M059J (cell line): Measurements from ENCODE around the gene KDM8. TPM values are rescaled to one million over a fixed set of nuclear protein-coding genes. Genes with fewer than 3 reads are reported as not detected.
"Not testable (repeated sequence)": the region's sequence is repeated elsewhere in the genome, so short reads cannot be mapped to it uniquely, and the experiment has no call there.

ENCODE experiments used
- DNase-seq: peaks from one replicate; pipeline ENCODE4 v3.0.0-alpha.2; 2012; ENCODE audit warnings: low read depth
- total RNA-seq: library from RNA; depleted of rRNA; stranded (reverse); fragments of >200 nt; shearing (Covaris generic); gene quantifications from 2 replicates; pipeline ENCODE4 v1.2.3, GENCODE V29; 2014

Gene KDM8
- total RNA-seq, 1 experiment from 2014 or later = 4.7 TPM

DNA sequence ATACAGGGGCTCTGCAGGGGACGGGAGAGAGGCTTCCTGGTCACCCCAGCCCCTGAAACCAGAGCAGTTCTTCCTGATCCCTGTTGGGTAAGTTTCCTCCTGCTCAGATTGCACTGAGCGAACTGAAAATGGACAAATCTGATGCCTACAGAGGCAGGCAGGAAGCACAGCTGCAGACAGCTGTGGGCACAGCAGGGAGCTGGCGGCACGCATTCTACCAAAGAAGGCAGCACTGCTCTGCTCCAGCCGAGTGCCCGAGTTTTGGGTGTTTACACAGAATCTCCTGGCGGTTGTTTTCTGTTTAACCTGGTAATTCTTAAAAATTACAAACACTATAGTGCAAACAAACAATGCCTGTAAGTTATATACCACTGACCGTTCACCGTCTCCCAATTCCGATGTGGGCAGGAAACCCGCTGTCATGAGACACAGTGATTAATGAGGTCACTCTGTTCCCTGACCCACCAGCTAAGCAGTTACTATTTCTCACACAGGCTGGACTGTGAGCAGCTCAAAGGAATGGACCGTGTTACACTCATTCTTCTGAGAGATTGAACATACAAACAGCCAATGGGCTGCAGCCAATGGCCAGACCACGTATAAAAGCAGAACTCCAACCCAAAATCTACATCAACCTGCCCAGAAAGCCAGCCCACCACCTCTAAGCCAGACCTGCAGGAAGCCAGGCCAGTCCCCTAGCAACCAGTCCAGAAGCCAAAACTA lies 39.7 kb downstream of the KDM8 start:
- peak; percentile 95 for DNase-seq

DNA sequence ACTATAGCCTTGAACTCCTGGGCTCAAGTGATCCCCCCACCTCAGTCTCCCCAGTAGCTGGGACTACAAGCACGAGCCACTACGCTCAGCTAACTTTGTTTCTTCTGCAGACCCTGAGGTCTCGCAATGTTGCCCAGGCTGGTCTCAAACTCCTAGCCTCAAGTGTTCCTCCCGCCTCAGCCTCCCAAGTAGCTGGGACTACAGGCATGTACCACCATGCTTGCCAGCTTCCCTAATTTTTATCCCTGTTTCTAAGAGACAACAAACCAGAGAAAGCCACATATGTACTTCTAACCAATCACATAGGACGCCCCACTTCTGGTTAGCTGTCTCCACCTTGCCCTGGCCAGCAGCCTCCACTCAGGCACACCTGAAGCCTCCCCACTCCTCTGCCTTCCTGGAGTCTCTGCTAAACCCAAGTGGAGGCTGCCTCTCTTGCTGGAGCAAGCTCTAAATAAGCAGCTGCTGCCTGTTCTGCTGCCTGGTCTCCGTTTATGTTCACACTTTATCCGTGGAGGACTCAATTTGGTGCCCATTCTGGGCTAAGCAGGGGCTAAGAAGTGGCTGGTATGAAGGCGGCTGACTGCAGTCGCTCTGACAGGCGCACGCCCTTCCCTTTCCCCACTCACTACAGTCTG lies 40.5 kb downstream of the KDM8 start:
- DNase-seq = no peak

DNA sequence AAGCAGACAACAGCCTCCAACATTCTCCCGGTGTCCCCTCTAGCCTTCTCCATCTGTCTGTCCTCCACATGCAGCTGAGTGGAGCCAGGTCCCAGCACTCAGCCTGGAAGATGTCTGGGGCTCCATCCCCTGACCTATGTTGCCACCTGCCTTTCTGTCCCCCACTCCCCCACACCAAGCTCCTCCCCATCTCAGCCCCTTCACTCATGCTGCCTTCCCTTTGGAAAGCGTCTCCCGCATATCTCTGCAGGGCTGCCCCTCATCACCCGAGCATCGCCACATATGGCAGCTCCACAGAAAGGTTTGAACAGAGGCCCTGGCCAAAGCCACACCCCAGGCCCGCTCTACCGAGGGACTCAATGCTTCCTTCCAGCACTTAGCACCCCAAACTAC lies 41.0 kb downstream of the KDM8 start:
- no peak for DNase-seq

DNA sequence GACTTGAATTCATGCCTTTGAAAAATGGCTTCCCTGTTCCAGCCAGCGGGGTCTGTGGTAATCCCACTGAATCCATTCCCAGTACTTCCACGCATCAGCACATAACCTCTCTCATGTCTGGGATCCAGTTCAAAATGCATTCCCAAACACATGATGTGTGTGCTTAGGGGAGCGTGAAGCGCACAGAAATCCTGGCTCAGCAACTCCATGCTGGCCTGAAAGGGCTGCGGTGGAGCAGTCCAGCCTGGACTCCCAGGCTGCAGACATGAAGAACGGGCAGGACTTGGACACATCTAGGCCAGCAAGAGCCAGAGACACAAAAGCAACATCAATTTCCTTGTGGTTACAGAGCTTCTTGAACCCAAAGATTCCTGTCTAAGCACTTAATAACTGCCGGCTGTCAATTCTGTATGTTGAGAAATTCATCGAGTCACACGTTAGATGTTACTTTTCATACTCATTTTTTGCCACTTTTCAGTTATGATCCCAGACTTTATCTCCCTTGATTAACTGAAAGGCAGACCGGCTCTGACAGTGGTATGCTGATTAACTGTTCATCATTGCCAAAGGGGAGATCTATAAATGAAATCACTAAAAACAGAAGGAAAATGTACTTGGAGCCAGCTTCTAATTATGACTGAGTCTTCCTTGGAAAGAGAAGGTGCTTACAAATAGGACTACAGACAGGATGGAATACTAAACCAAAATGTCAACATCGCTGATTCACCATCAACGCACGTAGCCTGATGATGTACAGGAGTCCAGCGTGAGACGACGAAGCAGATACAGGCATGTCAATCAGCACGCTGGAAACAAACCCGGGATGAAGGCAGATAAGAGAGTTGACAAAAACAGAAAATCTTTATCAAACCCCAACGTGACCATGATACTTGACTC lies 42.2 kb downstream of the KDM8 start:
- no peak for DNase-seq

DNA sequence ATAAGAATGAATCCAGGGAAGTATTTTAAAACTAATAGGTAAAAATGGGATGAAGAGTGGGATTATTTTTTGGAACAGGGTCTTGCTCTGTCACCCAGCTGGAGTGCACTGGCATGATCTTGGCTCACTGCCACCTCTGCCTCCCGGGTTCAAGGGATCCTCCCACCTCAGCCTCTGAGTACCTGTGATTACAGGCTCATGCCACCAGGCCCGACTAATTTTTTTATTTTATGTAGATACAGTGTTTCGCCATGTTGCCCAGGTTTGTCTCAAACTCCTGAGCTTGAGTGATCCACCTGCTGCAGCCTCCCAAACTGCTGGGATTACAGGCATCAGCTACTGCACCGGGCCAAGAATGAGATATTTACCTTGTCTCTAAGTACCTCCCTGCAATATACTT lies 43.1 kb downstream of the KDM8 start:
- DNase-seq = no peak

DNA sequence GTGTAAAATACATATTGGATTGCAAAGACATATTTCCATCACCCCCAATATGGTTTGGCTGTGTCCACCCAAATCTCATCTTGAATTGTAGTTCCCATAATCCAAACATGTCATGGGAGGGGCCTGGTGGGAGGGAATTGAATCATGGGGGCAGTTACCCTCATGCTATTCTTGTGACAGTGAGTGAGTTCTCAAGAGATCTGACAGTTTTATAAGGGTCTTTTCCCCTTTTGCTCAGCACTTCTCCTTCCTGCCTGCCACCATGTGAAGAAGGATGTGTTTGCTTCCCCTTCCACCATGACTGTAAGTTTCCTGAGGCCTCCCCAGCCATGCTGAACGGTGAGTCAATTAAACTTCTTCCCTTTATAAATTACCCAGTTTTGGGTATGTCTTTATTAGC lies 43.8 kb downstream of the KDM8 start:
- DNase-seq = not testable (repeated sequence)

DNA sequence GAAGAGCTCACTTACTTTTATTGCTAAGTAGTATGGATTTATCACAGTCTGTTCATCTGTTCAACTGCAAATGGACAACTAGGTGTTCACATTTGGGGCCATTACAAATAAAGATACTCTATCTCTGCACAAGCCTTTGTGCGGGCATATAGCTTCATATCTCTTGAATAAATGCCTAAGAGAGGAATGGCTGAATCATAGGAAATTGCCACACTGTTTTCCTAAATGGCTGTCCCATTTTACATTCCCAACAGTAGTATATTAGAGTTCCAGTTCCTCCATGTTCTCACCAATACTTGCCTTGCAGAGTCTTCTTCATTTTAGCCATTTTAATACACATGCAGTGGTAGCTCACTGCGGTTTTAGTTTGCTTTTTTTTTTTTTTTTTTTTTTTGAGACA lies 44.7 kb downstream of the KDM8 start:
- DNase-seq = no peak

DNA sequence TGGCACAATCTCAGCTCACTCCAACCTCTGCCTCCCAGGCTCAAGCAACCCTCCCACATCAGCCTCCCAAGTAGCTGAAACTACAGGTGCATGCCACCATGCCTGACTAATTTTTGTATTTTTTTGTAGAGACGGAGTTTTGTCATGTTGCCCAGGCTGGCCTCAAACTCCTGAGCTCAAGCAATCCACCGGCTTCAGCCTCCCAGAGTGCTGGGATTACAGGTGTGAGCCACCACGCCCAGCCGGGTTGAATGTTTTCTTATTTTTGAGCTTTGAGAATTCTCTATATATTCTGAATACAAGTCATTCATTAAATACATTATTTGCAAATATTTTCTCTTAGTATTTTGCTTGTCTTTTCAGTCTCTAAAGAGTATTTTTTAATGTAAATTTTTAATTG lies 45.6 kb downstream of the KDM8 start:
- not testable (repeated sequence) for DNase-seq

DNA sequence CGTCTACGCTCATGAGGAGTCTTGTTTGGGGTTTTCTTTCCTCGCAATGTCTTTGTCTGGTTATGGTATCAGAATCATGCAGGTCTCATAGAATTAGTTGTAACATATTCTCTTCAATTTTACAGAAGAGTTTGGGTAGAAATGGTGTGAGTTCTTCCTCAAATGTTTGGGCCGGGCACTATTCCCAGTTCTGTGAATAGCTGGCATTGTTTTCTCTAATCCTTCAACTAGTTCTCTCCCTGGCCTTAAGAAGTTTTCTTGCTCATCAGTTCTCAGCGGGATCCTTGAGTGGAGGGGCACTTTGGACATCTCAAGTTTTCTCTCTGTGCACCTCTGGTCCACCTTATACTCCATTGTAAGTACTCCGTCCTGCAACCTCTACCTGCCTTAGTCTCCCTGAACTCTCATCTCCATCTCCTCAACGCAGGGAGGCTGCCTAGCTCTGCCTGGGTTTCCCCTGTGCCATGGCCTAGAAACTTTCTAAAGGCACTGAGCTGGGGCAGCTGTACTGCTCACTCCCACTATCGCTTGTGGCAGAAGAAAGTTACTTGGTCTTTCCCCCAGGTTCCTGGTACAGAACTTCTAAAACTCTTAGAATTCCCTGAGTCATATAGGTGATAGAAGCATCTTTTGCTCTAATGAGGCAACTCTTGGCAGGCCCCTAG lies 48.3 kb downstream of the KDM8 start:
- DNase-seq = no peak

DNA sequence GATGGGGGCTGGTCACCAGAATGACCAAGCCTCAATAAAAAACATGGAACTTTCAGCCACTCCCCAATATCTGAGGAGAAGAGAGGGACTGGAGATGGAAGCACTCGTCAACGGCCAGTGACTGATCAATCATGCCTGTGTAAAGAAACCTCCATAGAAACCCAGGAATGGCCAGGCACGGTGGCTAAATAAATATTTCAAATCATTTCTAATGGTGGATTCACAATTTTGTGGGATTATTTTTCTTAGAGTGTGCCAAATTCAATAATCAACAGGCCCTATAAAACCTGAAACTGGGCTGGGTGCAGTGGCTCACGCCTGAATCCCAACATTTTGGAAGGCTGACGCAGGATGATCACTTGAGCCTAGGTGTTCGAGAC lies 48.9 kb downstream of the KDM8 start:
- DNase-seq = no peak

DNA sequence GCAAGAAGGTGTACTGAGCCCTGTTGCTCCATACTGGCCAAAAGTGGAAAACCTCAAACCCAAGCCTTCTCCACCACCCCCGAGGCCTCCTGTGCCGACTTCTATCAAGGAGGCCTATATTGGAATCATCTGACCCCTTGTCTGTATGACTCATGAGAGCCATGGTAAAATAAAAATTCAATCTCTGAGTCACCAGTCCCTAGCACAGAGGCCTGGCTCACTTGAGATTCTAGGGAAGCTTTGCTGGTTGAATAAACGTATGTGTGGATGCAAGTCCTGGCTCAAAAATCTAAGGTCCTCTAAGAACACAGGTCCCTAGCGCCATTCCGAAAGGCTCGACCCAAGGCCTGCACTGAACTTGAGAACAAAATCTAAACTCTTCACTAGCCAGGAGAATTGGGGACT lies 50.2 kb downstream of the KDM8 start:
- peak; percentile 94 for DNase-seq

DNA sequence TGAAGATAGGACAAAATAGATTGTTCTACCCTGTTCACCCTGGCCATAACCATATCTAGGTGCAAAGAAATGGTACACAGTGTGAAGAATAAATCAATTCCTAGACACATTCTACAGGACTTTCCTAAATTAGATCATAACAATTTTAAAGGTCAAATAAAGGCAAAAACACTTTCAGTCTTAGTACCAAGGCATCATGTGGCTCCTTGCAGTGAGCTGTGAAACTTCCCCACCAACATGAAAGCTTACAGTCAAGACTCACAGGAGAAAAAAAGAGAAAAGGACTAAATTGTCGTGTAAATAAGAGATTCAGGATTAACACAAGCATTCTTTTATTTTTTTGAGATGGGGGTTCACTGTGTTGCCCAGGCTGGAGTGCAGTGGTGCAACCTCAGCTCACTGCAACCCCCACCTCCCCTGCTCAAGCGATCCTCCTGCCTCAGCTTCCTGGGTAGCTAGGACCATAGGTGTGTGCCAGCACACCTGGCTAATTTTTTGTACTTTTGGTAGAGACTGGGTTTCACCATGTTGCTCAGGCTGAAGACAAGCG lies 51.0 kb downstream of the KDM8 start:
- no peak for DNase-seq

DNA sequence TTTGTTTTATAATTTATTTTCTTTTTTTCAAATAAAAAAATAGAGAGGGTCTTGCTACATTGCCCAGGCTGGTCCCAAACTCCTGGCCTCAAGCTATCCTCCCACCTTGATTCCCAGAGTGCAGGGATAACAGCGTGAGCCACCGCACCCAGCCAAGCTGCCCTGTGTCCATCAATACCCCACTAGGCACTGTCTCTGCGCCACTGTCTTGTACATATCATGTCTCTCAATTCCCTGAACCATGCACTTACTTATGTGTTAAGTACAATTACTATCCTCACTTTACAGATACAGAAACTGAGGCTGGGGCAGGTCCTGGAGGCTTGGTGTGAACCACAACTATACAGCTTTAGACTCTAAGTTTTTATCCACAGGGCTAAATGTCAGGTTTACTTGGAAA lies 53.5 kb downstream of the KDM8 start:
- no peak for DNase-seq

DNA sequence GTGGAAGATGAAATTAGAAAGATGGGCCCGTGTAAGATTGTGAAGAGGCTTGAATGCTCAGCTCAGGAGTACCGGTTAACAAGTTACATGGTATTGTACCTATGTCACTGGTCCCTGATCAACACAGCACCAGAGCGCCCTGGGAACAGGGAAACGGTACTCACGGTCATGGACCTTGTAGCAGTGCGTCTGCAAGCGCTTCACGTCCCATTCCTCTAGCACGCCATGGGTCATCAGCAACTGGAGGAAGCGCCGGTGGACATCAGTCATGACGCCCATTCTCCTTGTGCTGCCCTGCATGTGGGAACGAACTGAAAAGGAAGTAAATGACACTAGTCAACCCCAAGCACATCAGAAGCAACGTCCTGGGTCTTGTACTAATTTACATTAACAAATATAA lies 53.9 kb downstream of the KDM8 start:
- no peak for DNase-seq

DNA sequence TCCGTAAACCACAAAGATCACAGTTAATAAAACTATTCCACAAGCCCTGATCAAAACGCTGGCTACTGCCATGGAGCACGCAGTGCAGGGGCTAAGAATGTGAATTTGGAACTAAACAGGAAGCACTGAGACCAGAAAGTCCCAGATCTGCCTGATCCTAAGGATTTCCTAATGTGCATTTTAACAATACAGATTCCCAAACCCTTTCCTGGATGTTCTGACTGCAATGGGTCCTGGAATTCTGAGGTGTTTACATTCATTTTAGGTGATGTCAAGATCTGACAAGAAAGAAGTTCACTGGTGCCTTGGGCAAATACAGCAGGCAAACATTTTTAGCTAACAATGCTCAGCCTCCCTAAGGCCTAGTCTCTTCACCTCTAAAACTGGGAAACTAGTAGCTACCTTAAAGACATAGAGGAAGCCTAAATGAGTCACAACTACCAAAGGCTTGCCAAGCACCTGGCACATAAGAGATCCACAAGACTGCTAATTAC lies 55.0 kb downstream of the KDM8 start:
- DNase-seq = peak; percentile 80

DNA sequence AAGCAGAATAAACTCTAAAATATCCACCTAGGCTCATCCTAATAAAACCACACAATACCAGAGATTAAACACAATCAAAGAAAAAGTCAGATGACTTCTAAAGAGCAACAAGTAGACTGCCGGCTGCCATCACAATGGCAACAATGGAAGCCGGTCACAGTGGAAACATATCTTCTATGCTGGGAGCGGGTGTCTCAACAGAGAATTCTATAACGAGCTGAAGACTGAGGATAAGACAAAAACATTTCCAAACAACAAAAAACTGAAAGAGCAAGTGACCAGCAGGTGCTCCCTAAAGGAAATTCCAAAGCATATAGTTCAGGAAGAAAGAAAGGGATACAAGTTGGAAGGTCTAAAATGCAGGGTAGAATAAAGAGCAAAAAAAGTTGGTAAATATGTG lies 56.4 kb downstream of the KDM8 start:
- DNase-seq = no peak

DNA sequence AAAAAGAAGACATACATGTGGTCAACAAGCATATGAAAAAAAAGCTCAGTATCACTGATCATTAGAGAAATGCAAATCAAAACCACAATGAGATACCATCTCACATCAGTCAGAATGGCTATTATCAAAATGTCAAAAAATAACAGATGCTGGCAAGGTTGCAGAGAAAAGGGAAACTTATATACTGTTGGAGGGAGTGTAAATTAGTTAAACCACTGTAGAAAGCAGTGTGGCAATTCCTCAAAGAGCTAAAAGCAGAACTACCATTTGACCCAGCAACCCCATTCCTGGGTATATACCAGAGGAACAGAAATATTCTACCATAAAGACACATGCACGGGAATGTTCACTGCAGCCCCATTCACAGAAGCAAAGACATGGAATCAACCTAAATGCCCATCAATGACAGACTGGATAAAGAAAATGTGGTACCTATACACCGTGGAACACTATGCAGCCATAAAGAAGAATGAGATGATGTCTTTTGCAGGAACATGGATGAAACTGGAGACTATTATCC lies 59.6 kb downstream of the KDM8 start:
- not testable (repeated sequence) for DNase-seq

DNA sequence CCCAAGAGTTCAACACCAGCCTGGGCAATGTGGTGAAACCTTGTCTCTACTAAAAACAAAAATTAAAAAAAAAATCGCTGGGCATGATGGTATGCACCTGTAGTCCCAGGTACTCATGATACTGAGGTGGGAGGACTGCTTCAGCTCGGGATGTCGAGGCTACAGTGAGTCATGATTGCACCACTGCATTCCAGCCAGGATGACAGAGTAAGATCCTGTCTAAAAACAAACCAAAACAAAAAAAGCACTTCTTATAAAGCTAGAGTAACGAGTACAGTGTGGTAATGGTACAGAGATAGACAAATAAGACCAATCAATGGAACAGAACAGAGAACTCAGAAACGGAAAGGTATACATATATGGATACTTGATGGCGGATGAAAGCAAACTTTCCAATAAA lies 60.8 kb downstream of the KDM8 start:
- peak; percentile 79 for DNase-seq

DNA sequence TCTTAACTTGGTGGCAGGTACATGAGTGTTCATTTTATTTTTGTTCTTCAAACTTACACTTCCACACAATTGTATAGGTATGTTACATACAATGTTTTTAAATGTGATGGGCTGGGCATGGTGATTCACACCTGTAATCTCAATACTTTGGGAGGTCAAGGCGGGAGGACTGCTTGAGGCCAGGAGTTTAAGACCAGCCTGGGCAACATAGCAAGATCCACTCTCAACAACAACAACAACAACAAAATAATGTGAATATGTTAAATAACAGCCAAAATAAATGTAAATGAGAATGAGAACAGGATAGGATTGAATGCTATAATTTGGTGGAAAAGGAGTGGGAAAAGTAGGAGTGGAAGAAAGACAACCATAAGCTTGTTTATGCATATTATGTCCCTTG lies 62.7 kb downstream of the KDM8 start:
- no peak for DNase-seq

DNA sequence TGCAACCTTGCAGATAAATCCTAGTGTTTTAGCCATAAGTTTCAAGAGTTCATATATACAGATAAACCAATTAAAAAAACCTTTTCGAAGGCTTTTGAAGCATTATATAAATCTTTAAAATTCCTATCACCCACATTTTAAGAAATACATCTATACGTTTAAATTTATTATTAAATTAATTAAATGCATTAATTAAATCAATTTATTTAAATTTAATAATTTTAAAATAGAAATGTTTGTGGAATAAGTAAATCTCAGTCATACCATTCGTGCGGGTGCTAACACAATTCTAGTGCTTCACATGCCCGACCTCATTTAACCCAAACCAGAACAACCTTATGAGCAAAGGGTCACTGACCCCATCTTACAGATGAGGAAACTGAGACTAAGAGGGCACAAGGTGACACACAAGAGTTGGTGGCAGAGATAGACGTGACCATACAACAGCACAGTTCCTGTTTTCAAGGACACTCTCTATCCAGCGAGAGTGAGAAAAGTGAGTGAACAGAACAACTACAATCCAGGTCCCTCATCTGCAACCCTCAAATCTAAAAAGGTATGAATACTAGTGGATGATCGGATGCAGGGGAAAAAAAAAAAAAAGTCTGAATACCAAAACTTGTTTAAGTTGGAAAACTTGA lies 63.8 kb downstream of the KDM8 start:
- no peak for DNase-seq
